Fibroblast of pulmonary artery (primary cell): Measurements from ENCODE around the gene PCDHGA8.
A peak's percentile ranks its signal among the peaks of the same experiment; 100 is the strongest.
"Not testable (repeated sequence)": the region's sequence is repeated elsewhere in the genome, so short reads cannot be mapped to it uniquely, and the experiment has no call there.

Experiments
- DNase-seq: peaks from one replicate; pipeline ENCODE4 v3.0.0-alpha.2; 2010; ENCODE audit warnings: low read depth
- H3K4me3 ChIP-seq: replicated peaks from 2 replicates; pipeline ENCODE4 v1.5.1; 2011; ENCODE audit warnings: low read depth, mild to moderate bottlenecking, control low read depth, low read length, moderate library complexity
- CTCF ChIP-seq: IDR thresholded peaks from 2 replicates; pipeline ENCODE4 v1.5.1; 2011; ENCODE audit warnings: mild to moderate bottlenecking, control low read depth, low read length, inconsistent platforms; ENCODE audit errors: missing control alignments

The PCDHGA8 gene

GRCh38 chr5:141392429-141393198 is at the start of gene PCDHGA8:
Gene PCDHGA8, plus strand, starts transcription at chr5:141392633. Its CDS starts 181 bp downstream, at chr5:141392814.
- no peak within 1 kb of the TSS for H3K4me3 ChIP-seq
- TF ChIP-seq CTCF = peak; percentile 17
- DNase-seq = peak; percentile 33

- no peak for DNase-seq
- H3K4me3 ChIP-seq = no peak overlapping the region
- no peak for TF ChIP-seq CTCF
These were observed 49.7 kb upstream of the PCDHGA8 start for GRCh38 chr5:141342773-141343172.

GRCh38 chr5:141343242-141343952 is 49.0 kb upstream of the PCDHGA8 start, which contains the start of gene PCDHGA3:
Gene PCDHGA3, plus strand, starts transcription at chr5:141343829. Its CDS starts 205 bp downstream, at chr5:141344034.
- H3K4me3 ChIP-seq = peak within 1 kb of the TSS; percentile 53
- peak; percentile 74 for DNase-seq
- TF ChIP-seq CTCF = peak; percentile 49

- H3K4me3 ChIP-seq = peak overlapping the region; percentile 53
- no peak for TF ChIP-seq CTCF
- DNase-seq = no peak
These were observed 48.4 kb upstream of the PCDHGA8 start for GRCh38 chr5:141343953-141344463.

GRCh38 chr5:141345327-141345726 is 47.1 kb upstream of the PCDHGA8 start:
- DNase-seq = no peak
- no peak for TF ChIP-seq CTCF
- H3K4me3 ChIP-seq = no peak overlapping the region

- not testable (repeated sequence) for H3K4me3 ChIP-seq, DNase-seq
These were observed 46.4 kb upstream of the PCDHGA8 start for GRCh38 chr5:141346017-141346416.

GRCh38 chr5:141349917-141350619 is 42.4 kb upstream of the PCDHGA8 start, which contains the start of gene PCDHGB1:
Gene PCDHGB1, plus strand, starts transcription at chr5:141350099. Its CDS starts 162 bp downstream, at chr5:141350261.
- H3K4me3 ChIP-seq = peak within 1 kb of the TSS; percentile 40
- peak; percentile 55 for TF ChIP-seq CTCF
- DNase-seq = peak; percentile 66
